HG03135 (cell line): ENCODE measurements around the gene MYO1B.
A peak's percentile ranks its signal among the peaks of the same experiment; 100 is the strongest.

Experiments used
- ATAC-seq: cut with Tn5 transposase; IDR thresholded peaks from one replicate; pipeline ENCODE4 v1.9.1; 2021; ENCODE audit warnings: mild to moderate bottlenecking, moderate library complexity; ENCODE audit not compliant: unreplicated experiment

Gene MYO1B

GRCh38 chr2:191296083-191297006, 51.1 kb downstream of the MYO1B start:
- ATAC-seq, result no peak

GRCh38 chr2:191297033-191297432, 51.8 kb downstream of the MYO1B start:
- no peak for ATAC-seq

- ATAC-seq, result no peak
Observed at GRCh38 chr2:191298306-191298705, 53.1 kb downstream of the MYO1B start.

- no peak for ATAC-seq
Observed at GRCh38 chr2:191299010-191299409, 53.8 kb downstream of the MYO1B start.

GRCh38 chr2:191299866-191300265, 54.7 kb downstream of the MYO1B start:
- no peak for ATAC-seq

GRCh38 chr2:191301971-191302370, 56.8 kb downstream of the MYO1B start:
- no peak for ATAC-seq

- peak; percentile 79 for ATAC-seq
Observed at GRCh38 chr2:191302459-191303139, 57.4 kb downstream of the MYO1B start.

GRCh38 chr2:191303140-191304005, 58.2 kb downstream of the MYO1B start:
- no peak for ATAC-seq

GRCh38 chr2:191304939-191305875, 60.0 kb downstream of the MYO1B start:
- no peak for ATAC-seq

- no peak for ATAC-seq
Observed at GRCh38 chr2:191308026-191308425, 62.8 kb downstream of the MYO1B start.

- ATAC-seq, result no peak
Observed at GRCh38 chr2:191311156-191311555, 66.0 kb downstream of the MYO1B start.

GRCh38 chr2:191311627-191312026, 66.4 kb downstream of the MYO1B start:
- no peak for ATAC-seq

- ATAC-seq, result no peak
Observed at GRCh38 chr2:191312163-191312562, 67.0 kb downstream of the MYO1B start.

GRCh38 chr2:191312662-191313061, 67.5 kb downstream of the MYO1B start:
- no peak for ATAC-seq

- no peak for ATAC-seq
Observed at GRCh38 chr2:191314697-191315364, 69.6 kb downstream of the MYO1B start.

GRCh38 chr2:191315365-191315752, 70.2 kb downstream of the MYO1B start:
- ATAC-seq, result no peak

- ATAC-seq, result no peak
Observed at GRCh38 chr2:191316246-191316994, 71.2 kb downstream of the MYO1B start.

GRCh38 chr2:191318037-191318728, 73.0 kb downstream of the MYO1B start:
- no peak for ATAC-seq
